ENCODE results near the gene INTS14. TPM values are rescaled to one million over a fixed set of nuclear protein-coding genes. Genes with fewer than 3 reads are reported as not detected.

Gene INTS14
- total and polyA plus RNA-seq, 9 of the 15 experiments (the other 6 are each of a cell fraction or from before 2014, with no cell fraction given) = 30.5 to 92.4 (median 46.5) TPM

- BruUV-seq (replicated peaks) = no TSS peak
- Histone ChIP-seq H4K20me1 (replicated peaks; ENCODE audit: control insufficient read depth, insufficient read depth, low read length) (peaks cover 17% of the 10 kb centered on the region), H3K9me3 (replicated peaks; ENCODE audit: control insufficient read depth, insufficient read depth, low read depth, low read length) (no peaks in the 10 kb centered on the region), H3K36me3 (ENCODE audit: control insufficient read depth, insufficient read depth, low read length) (peaks cover 30% of the 10 kb centered on the region), H3K4me1 (replicated peaks in 1 of 2; ENCODE audit: control insufficient read depth in 2 of 2, insufficient read depth in 2 of 2, low read length in 2 of 2) (peaks cover 4 to 25% of the 10 kb centered on the region in 2 experiments; a peak in 3 of 5 replicates), H2AFZ (ENCODE audit: low read depth, low read length) (no peak overlapping the region), H3K4me3 (no peak overlapping the region), H3K9ac (ENCODE audit: insufficient read depth in 1 of 2, low read depth in 2 of 2, low read length in 2 of 2) (peak overlapping the region in 1 of 2 experiments; percentile 2; a peak in 1 of 4 replicates), H3K9me1 (ENCODE audit: control insufficient read depth, insufficient read depth, low read length) (no peaks in the 10 kb centered on the region), H3K79me2 (ENCODE audit: control insufficient read depth, insufficient read depth, low read length) (peaks cover 75% of the 10 kb centered on the region), H3K4me2 (ENCODE audit: insufficient read depth, low read length) (peak overlapping the region; percentile 75), H3K27me3 (ENCODE audit: control insufficient read depth in 2 of 2, insufficient read depth in 2 of 2, low read length in 2 of 2) (no peaks in the 10 kb centered on the region), H3K27ac (ENCODE audit: extremely low read depth, low read depth, low read length) (peak overlapping the region; percentile 58)
- intact Hi-C loops (cut with micrococcal nuclease) = loop anchor here (2.0 kb wide), 1 partner anchor 38 kb away; no protein-coding TSS in a partner anchor
- ChIA-PET POLR2A (interaction anchor here (0.6 to 1.0 kb wide), 3 partner anchors 20 to 171 kb away, joined by 3 read pairs; partner anchors contain the start of gene HACD3), CTCF (ENCODE audit: low intra/inter-chr PET ratio) (no interaction called here)
- ATAC-seq (peak; percentile 74), DNase-seq (ENCODE audit: extremely low read depth in 1 of 4, low spot score in 3 of 4) (peak in 2 of 4 experiments; percentile 29 to 38), FAIRE-seq (no peak)
- WGBS (ENCODE audit: insufficient coverage, low coverage, missing lambda C conversion rate) = 4% methylated on average over 3 of the region's 3 CpGs
- in situ Hi-C loops (cut with MboI) = no loop called here
- TF ChIP-seq ZBTB12 (CRISPR knock-in tag; IDR thresholded peaks at IDR 0.05) = no peak
- TF ChIP-seq MAZ (CRISPR knock-in tag; conservative IDR thresholded peaks at IDR 0.05 in 1 of 2, IDR thresholded peaks at IDR 0.05 in 1 of 2) = peak in 1 of 2 experiments; percentile 24; a peak in 1 of 4 replicates
- TF ChIP-seq CHD2 (IDR thresholded peaks at IDR 0.05; ENCODE audit: low read depth, low read length) = no peak
- 0 out of 2 replicates have a peak, but pooled peaks have one; percentile 2 for TF ChIP-seq PML (IDR thresholded peaks at IDR 0.05; ENCODE audit: low read length)
- TF ChIP-seq CEBPB (tag; IDR thresholded peaks at IDR 0.05) = peak; percentile 16; the same call in 1 of the 2 replicates
- no peak for TF ChIP-seq SOX6 (IDR thresholded peaks at IDR 0.05)
- TF ChIP-seq ZNF436 (CRISPR knock-in tag; IDR thresholded peaks at IDR 0.05) = no peak
Observed at GRCh38 chr15:65550681-65551098, 60.2 kb downstream of the INTS14 start.
